Transverse colon (tissue), 3 donors: Measurements from ENCODE around the gene GPR37L1.

Experiments
- CTCF ChIP-seq, 5 experiments: fragments of 200-600 bp in 3 of 5; fragments of 450-650 bp in 2 of 5; sonication (generic) in 3 of 5; IDR thresholded peaks; 1 replicate in 2 of 5; 2 replicates in 3 of 5; pipeline ENCODE4 v1.5.1; 2016 to 2017; ENCODE audit warnings: antibody characterized with exemption in 5 of 5, inconsistent platforms in 3 of 5, mild to moderate bottlenecking in 2 of 5, moderate library complexity in 1 of 5
- POLR2A ChIP-seq: fragments of 450-650 bp; IDR thresholded peaks from one replicate; pipeline ENCODE4 v1.6.1; 2016; ENCODE audit warnings: antibody characterized with exemption, mild to moderate bottlenecking, moderate library complexity

GRCh38 chr1:202155478-202156021, 32.8 kb downstream of the GPR37L1 start:
- no peak for TF ChIP-seq CTCF (IDR thresholded peaks at IDR 0.05)
- no peak for TF ChIP-seq POLR2A
